Measurements from ENCODE around the gene HCN1.

Gene HCN1

DNA sequence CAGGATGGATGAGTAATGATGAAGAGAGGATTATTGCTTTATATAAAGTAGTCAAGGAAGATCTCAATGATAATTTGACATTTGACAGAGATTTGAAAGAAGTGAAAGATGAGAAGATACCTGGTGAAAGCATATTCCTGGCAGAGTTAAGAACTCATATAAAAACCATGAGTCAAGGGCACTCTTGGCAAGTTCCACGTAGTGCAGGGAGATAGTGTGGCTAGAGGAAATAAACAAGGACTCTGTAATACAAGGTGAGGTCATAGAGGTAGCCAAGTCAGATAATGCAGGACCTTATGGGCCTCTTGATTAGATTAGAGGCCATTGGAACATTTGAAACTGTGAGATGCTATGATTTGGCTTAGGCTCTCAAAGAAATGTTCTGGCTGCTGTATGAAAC is 72.3 kb downstream of the HCN1 start:
- CTCF ChIA-PET: no interaction called here
- POLR2A ChIA-PET: no interaction called here
- TF ChIP-seq ZNF776 (tag by site-specific recombination; IDR thresholded peaks at IDR 0.05; ENCODE audit: borderline replicate concordance): no peak
- no peak for TF ChIP-seq ZNF510 (tag by site-specific recombination; IDR thresholded peaks at IDR 0.05; ENCODE audit: insufficient replicate concordance)

DNA sequence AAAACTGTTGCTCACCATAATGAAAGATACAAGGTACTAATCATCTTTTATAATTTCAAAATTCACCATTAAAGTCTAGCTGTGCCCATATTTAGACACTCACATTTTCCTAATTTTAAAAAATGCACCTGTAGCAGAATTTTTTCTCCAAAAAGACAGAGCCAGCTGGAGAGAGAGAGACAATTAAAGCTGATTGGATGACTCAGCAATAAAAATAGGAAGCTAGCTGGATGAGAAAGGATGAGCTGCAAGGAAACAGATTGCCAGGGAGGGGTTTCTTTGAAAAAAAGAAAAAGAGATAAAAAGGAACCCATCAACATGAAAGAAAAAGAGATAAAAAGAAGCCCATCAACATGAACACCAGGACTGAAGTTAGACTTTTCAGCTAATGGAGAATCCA is 73.8 kb downstream of the HCN1 start:
- no peak for TF ChIP-seq KLF9 (tag by site-specific recombination; IDR thresholded peaks at IDR 0.05; ENCODE audit: low read depth)
- no peak for TF ChIP-seq ZNF544 (tag by site-specific recombination; IDR thresholded peaks at IDR 0.05)
- TF ChIP-seq MEIS1 (CRISPR knock-in tag; IDR thresholded peaks at IDR 0.05; ENCODE audit: borderline replicate concordance): no peak
- no peak for TF ChIP-seq ZNF623 (tag by site-specific recombination; IDR thresholded peaks at IDR 0.05)
- no peak for TF ChIP-seq ZSCAN30 (tag by site-specific recombination; IDR thresholded peaks at IDR 0.05)
- TF ChIP-seq TCF7L2 (IDR thresholded peaks at IDR 0.05; ENCODE audit: borderline replicate concordance, low read depth, low read length): no peak
- ChIA-PET CTCF (interaction anchor here (0.7 kb wide), 1 partner anchor 96 kb away, joined by 3 read pairs; no protein-coding TSS in a partner anchor), POLR2A (no interaction called here)
- Histone ChIP-seq H3K36me3 (ENCODE audit: control insufficient read depth in 2 of 2, insufficient read depth in 1 of 2, low read length in 2 of 2) (no peaks in the 10 kb centered on the region), H3K9me3 (ENCODE audit: control insufficient read depth, insufficient read depth, low read depth, low read length) (no peaks in the 10 kb centered on the region; the same call in 1 of the 2 replicates), H3K4me3 (ENCODE audit: low read depth, low read length) (no peak overlapping the region), H3K4me1 (ENCODE audit: control insufficient read depth, insufficient read depth, low read length) (no peaks in the 10 kb centered on the region), H3K27ac (ENCODE audit: extremely low read depth, low read depth, low read length) (no peak overlapping the region)

More for the DNA sequence above, 72.3 kb downstream of the HCN1 start:
- no peak overlapping the region for H3K27ac ChIP-seq (ENCODE audit: extremely low read depth, low read depth, low read length)
- H3K4me1 ChIP-seq (ENCODE audit: control insufficient read depth, insufficient read depth, low read length): no peaks in the 10 kb centered on the region
- H3K36me3 ChIP-seq (ENCODE audit: control insufficient read depth in 2 of 2, insufficient read depth in 1 of 2, low read length in 2 of 2): no peaks in the 10 kb centered on the region
- no peaks in the 10 kb centered on the region; the same call in none of the 2 replicates for H3K9me3 ChIP-seq (ENCODE audit: control insufficient read depth, insufficient read depth, low read depth, low read length)
- H3K4me3 ChIP-seq (ENCODE audit: low read depth, low read length): no peak overlapping the region

DNA sequence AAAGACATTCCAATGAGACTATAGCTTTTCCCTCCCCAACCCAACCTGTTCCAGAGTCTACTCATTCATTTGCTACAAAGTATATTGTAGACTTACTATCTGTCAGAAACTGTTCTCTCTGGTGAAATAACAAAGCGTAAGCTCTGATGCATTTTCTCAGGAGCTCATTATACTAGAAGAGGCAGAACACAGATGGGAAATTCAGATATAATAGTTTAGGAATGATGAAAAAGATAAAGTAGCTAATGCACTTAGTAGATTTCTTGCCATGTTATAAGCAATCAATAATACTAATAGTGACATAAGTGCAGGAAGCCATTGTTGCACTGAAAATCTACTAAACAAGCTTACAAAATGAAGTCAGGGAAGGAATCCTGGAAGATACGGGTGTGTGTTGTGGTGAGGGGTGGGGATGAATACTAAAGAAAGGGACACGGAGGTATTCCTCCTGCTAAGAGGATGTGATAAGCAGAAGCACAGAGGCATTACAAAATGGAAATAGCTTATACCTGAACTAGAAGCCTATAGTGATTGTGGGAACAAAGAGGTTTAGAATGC is 78.2 kb downstream of the HCN1 start:
- no peaks in the 10 kb centered on the region for H3K4me1 ChIP-seq (ENCODE audit: control insufficient read depth, insufficient read depth, low read length)
- ChIA-PET CTCF (interaction anchor here (0.6 kb wide), 2 partner anchors 21 to 804 kb away, joined by 3 read pairs; no protein-coding TSS in a partner anchor), POLR2A (no interaction called here)
- no peak overlapping the region for H3K4me3 ChIP-seq (ENCODE audit: low read depth, low read length)
- TF ChIP-seq, protein P1, sequence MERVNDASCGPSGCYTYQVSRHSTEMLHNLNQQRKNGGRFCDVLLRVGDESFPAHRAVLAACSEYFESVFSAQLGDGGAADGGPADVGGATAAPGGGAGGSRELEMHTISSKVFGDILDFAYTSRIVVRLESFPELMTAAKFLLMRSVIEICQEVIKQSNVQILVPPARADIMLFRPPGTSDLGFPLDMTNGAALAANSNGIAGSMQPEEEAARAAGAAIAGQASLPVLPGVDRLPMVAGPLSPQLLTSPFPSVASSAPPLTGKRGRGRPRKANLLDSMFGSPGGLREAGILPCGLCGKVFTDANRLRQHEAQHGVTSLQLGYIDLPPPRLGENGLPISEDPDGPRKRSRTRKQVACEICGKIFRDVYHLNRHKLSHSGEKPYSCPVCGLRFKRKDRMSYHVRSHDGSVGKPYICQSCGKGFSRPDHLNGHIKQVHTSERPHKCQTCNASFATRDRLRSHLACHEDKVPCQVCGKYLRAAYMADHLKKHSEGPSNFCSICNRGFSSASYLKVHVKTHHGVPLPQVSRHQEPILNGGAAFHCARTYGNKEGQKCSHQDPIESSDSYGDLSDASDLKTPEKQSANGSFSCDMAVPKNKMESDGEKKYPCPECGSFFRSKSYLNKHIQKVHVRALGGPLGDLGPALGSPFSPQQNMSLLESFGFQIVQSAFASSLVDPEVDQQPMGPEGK (tag by site-specific recombination; IDR thresholded peaks at IDR 0.05): no peak
- TF ChIP-seq GLIS1 (tag by site-specific recombination; IDR thresholded peaks at IDR 0.05) (no peak), ZNF335 (tag by site-specific recombination; conservative IDR thresholded peaks at IDR 0.05) (no peak), ZNF391 (tag by site-specific recombination; IDR thresholded peaks at IDR 0.05; ENCODE audit: borderline replicate concordance, low read depth) (no peak), ZNF473 (tag by site-specific recombination; IDR thresholded peaks at IDR 0.05) (no peak), ZNF747 (tag by site-specific recombination; IDR thresholded peaks at IDR 0.05) (no peak), OVOL3 (tag by site-specific recombination; IDR thresholded peaks at IDR 0.05) (no peak), ZNF610 (tag by site-specific recombination; IDR thresholded peaks at IDR 0.05; ENCODE audit: borderline replicate concordance) (no peak), REPIN1 (tag by site-specific recombination; IDR thresholded peaks at IDR 0.05; ENCODE audit: low read depth) (no peak), KLF10 (tag by site-specific recombination; IDR thresholded peaks at IDR 0.05) (no peak)
- TF ChIP-seq, protein P2, sequence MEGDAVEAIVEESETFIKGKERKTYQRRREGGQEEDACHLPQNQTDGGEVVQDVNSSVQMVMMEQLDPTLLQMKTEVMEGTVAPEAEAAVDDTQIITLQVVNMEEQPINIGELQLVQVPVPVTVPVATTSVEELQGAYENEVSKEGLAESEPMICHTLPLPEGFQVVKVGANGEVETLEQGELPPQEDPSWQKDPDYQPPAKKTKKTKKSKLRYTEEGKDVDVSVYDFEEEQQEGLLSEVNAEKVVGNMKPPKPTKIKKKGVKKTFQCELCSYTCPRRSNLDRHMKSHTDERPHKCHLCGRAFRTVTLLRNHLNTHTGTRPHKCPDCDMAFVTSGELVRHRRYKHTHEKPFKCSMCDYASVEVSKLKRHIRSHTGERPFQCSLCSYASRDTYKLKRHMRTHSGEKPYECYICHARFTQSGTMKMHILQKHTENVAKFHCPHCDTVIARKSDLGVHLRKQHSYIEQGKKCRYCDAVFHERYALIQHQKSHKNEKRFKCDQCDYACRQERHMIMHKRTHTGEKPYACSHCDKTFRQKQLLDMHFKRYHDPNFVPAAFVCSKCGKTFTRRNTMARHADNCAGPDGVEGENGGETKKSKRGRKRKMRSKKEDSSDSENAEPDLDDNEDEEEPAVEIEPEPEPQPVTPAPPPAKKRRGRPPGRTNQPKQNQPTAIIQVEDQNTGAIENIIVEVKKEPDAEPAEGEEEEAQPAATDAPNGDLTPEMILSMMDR (tag by site-specific recombination; IDR thresholded peaks at IDR 0.05): no peak
- H3K9me3 ChIP-seq (ENCODE audit: control insufficient read depth, insufficient read depth, low read depth, low read length): no peaks in the 10 kb centered on the region; the same call in 1 of the 2 replicates
- H3K27ac ChIP-seq (ENCODE audit: extremely low read depth, low read depth, low read length): no peak overlapping the region
- H3K36me3 ChIP-seq (ENCODE audit: control insufficient read depth in 2 of 2, insufficient read depth in 1 of 2, low read length in 2 of 2): no peaks in the 10 kb centered on the region
